Hepatocyte (in vitro differentiated cells): Measurements from ENCODE around the gene TPRX2. TPM values are rescaled to one million over a fixed set of nuclear protein-coding genes. Genes with fewer than 3 reads are reported as not detected.
A peak's percentile ranks its signal among the peaks of the same experiment; 100 is the strongest.
"Not testable (repeated sequence)": the region's sequence is repeated elsewhere in the genome, so short reads cannot be mapped to it uniquely, and the experiment has no call there.

Experiments used
- DNase-seq: peaks from one replicate; pipeline ENCODE4 v3.0.0-alpha.2; 2016; ENCODE audit warnings: low spot score
- H2AFZ ChIP-seq: fragments of 200-600 bp; sonication (generic); 2 replicates; pipeline ENCODE4 v1.6.0; 2016; ENCODE audit warnings: antibody characterized with exemption, mild to moderate bottlenecking
- H3K27ac ChIP-seq: fragments of 200-600 bp; sonication (generic); 2 replicates; pipeline ENCODE4 v1.5.1; 2016; ENCODE audit warnings: mild to moderate bottlenecking
- H3K27me3 ChIP-seq: fragments of 200-600 bp; sonication (generic); 2 replicates; pipeline ENCODE4 v1.6.1; 2016
- H3K36me3 ChIP-seq: fragments of 200-600 bp; sonication (generic); replicated peaks from 2 replicates; pipeline ENCODE4 v1.5.1; 2016; ENCODE audit warnings: low read depth; ENCODE audit not compliant: insufficient read depth
- H3K4me1 ChIP-seq: fragments of 200-600 bp; sonication (generic); 2 replicates; pipeline ENCODE4 v1.5.1; 2016; ENCODE audit warnings: mild to moderate bottlenecking, moderate library complexity; ENCODE audit not compliant: insufficient read depth
- H3K4me2 ChIP-seq: fragments of 200-600 bp; sonication (generic); 2 replicates; pipeline ENCODE4 v1.6.0; 2016
- H3K4me3 ChIP-seq: fragments of 200-600 bp; sonication (generic); 2 replicates; pipeline ENCODE4 v1.5.1; 2016; ENCODE audit warnings: mild to moderate bottlenecking
- H3K79me2 ChIP-seq: fragments of 200-600 bp; sonication (generic); 2 replicates; pipeline ENCODE4 v1.6.0; 2017; ENCODE audit warnings: mild to moderate bottlenecking
- H3K9me2 ChIP-seq: fragments of 200-600 bp; sonication (generic); replicated peaks from 2 replicates; pipeline ENCODE4 v1.6.0; 2017; ENCODE audit warnings: mild to moderate bottlenecking; ENCODE audit not compliant: insufficient read depth
- H3K9me3 ChIP-seq: fragments of 200-600 bp; sonication (generic); 2 replicates; pipeline ENCODE4 v1.5.1; 2016; ENCODE audit warnings: low read depth, mild to moderate bottlenecking
- H4K20me1 ChIP-seq: fragments of 200-600 bp; sonication (generic); 2 replicates; pipeline ENCODE4 v1.6.0; 2016; ENCODE audit warnings: mild to moderate bottlenecking; ENCODE audit not compliant: insufficient read depth, poor library complexity, severe bottlenecking
- EZH2 ChIP-seq: fragments of 200-600 bp; sonication (generic); IDR thresholded peaks from 2 replicates; pipeline ENCODE4 v1.6.1; 2016; ENCODE audit warnings: antibody characterized with exemption, mild to moderate bottlenecking, borderline replicate concordance
- EZH2phosphoT487 ChIP-seq: fragments of 200-600 bp; sonication (generic); IDR thresholded peaks from one replicate; pipeline ENCODE4 v1.6.1; 2018; ENCODE audit warnings: antibody characterized with exemption, mild to moderate bottlenecking, low read depth, moderate library complexity; ENCODE audit not compliant: unreplicated experiment, severe bottlenecking
- WGBS: methylation state at CpG from one replicate; pipeline ENCODE4 v1.1.6; 2016; ENCODE audit warnings: low lambda C conversion rate; ENCODE audit errors: missing lambda C conversion rate; 5-methylcytosine and 5-hydroxymethylcytosine counted together
- polyA plus RNA-seq: library from polyadenylated mRNA; unstranded; fragments of >200 nt; fragmentation: Nextera tagmentation; extraction: Ambion mirVana; gene quantifications from 2 replicates; pipeline ENCODE4 v1.2.1, GENCODE V29; 2016
- total RNA-seq: library from RNA; depleted of rRNA; stranded (reverse); fragments of >200 nt; gene quantifications from 2 replicates; pipeline ENCODE4 v1.2.3, GENCODE V29; 2014
- TF ChIP-seq, protein P1 (sequence below): fragments of 200-600 bp; sonication (generic); IDR thresholded peaks from 2 replicates; pipeline ENCODE4 v1.5.1; 2016; ENCODE audit warnings: antibody characterized with exemption, mild to moderate bottlenecking; ENCODE audit not compliant: poor library complexity

TPRX2 gene, protein sequence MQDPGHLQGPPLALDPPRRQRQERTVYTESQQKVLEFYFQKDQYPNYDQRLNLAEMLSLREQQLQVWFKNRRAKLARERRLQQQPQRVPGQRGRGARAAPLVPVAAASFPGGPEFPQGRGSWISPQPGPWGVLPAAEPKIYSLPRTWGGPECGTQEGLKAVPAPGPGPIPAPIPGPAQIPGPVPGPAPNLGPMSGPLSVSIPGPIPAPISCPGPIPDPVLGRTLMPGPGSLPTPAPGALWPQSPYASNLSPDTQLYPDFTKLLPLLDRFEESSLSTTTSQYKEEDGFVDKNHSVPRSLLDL
- total RNA-seq (not detected in 2 replicates), polyA plus RNA-seq (not detected in 2 replicates)

DNA sequence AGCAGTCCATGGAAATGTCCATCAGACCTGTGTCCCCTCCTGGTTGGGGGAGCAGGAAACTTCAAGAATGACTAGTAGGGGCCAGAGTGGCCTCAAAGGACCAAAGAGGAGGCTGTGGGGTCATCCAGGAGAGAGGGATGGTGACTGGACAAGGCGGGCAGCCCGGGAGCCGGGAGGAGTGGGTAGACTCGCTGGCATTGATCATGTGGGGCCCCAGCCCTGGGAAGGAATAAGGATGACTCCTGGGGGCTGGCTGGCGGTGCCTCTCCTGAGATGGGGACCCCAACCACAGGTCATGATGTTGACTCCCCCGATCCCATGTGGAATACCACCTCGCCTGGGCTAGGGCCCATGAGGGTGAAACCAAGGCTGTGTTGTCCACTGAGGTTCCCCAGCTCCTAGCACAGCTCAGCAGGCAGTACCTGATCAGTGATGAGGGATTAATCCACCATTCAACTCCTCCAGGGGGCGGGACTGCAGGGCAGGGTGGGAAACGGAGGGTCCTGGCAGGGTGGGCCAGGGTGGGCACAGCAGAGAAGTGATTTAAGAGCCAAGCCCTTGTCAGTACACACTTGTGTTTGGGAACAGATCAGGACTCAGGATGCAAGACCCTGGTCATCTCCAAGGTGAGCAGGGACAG lies at the start of gene TPRX2:
TPRX2 (plus strand) TSS at position 590 of the 640 bp plus-strand sequence; CDS start at position 602, 12 bp downstream.
- H3K9me3 ChIP-seq, H4K20me1 ChIP-seq, H3K4me2 ChIP-seq, H3K9me2 ChIP-seq, DNase-seq, H3K4me1 ChIP-seq, H3K79me2 ChIP-seq, H3K4me3 ChIP-seq, H3K27me3 ChIP-seq, H3K36me3 ChIP-seq, H3K27ac ChIP-seq, H2AFZ ChIP-seq: not testable (repeated sequence)
- WGBS = 87% methylated on average over 7 of the region's 9 CpGs

DNA sequence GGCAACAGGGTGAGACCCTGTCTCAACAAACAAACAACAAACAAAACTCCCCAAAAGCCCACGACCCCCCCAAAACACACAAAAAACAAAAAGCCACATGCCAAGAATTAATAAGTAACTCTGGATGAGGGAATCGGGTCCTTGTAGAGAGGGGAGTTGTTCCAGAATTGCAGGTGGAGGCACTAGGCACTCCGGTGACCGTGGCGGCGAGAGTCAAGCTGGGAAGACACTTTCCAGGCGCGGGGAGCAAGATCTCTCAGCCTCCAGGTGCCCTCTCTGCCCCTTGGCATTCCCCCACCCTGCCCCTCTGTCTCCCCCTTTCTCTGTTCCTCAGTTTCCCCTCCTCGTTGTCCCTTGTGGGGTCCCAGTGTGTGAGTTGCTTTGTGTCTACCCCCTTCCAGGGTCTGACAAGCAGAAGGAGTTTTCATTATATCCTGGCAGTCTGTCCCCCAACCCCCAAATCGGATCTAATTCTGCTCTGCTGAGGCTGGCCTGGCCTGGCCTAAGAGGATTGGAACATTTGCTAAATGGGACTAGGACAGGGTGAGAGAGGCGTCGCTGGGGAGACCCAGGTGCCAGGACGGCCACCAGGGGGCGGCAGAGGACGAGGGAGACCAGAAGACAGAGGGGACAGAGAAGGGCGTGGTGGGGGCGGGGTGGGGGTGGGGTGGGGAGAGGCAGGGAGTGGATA lies 45.6 kb upstream of the TPRX2 start:
- Histone ChIP-seq H3K9me2 (no peaks in the 10 kb centered on the region), H3K9me3 (no peaks in the 10 kb centered on the region), H3K36me3 (no peaks in the 10 kb centered on the region), H3K4me2 (no peak overlapping the region), H4K20me1 (no peaks in the 10 kb centered on the region), H3K27me3 (no peaks in the 10 kb centered on the region), H3K4me1 (no peaks in the 10 kb centered on the region), H3K79me2 (no peaks in the 10 kb centered on the region), H3K27ac (no peak overlapping the region), H2AFZ (no peak overlapping the region), H3K4me3 (no peak overlapping the region)
- peak; percentile 87 for DNase-seq
- no peak for TF ChIP-seq EZH2
- TF ChIP-seq, protein P1, sequence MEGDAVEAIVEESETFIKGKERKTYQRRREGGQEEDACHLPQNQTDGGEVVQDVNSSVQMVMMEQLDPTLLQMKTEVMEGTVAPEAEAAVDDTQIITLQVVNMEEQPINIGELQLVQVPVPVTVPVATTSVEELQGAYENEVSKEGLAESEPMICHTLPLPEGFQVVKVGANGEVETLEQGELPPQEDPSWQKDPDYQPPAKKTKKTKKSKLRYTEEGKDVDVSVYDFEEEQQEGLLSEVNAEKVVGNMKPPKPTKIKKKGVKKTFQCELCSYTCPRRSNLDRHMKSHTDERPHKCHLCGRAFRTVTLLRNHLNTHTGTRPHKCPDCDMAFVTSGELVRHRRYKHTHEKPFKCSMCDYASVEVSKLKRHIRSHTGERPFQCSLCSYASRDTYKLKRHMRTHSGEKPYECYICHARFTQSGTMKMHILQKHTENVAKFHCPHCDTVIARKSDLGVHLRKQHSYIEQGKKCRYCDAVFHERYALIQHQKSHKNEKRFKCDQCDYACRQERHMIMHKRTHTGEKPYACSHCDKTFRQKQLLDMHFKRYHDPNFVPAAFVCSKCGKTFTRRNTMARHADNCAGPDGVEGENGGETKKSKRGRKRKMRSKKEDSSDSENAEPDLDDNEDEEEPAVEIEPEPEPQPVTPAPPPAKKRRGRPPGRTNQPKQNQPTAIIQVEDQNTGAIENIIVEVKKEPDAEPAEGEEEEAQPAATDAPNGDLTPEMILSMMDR = peak; percentile 64
- TF ChIP-seq EZH2phosphoT487 = no peak
- WGBS = 37% methylated on average over 17 of the region's 17 CpGs

DNA sequence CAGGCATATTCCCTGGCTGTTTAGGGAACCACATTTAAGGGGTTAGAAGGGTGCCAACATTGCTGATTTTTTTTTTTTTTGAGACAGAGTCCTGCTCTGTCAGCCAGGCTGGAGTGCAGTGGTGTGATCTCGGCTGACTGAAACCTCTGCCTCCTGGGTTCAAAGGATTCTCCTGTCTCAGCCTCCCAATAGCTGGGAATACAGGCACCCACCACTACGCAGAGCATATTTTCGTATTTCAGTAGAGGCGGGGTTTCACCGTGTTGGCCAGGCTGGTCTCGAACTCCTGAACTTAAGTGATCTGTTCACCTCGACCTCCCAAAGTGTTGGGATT lies 45.1 kb upstream of the TPRX2 start:
- H3K27ac ChIP-seq = no peak overlapping the region
- H3K4me1 ChIP-seq = no peaks in the 10 kb centered on the region
- TF ChIP-seq, protein P1 = no peak
- TF ChIP-seq EZH2 (no peak), EZH2phosphoT487 (no peak)
- no peaks in the 10 kb centered on the region for H3K9me2 ChIP-seq
- 71% methylated on average over 7 of the region's 7 CpGs for WGBS
- no peak overlapping the region for H3K4me3 ChIP-seq
- no peaks in the 10 kb centered on the region for H3K27me3 ChIP-seq
- H4K20me1 ChIP-seq = no peaks in the 10 kb centered on the region
- no peak overlapping the region for H2AFZ ChIP-seq
- no peaks in the 10 kb centered on the region for H3K79me2 ChIP-seq
- H3K9me3 ChIP-seq = no peaks in the 10 kb centered on the region
- no peak overlapping the region for H3K4me2 ChIP-seq
- no peaks in the 10 kb centered on the region for H3K36me3 ChIP-seq
- DNase-seq = no peak

DNA sequence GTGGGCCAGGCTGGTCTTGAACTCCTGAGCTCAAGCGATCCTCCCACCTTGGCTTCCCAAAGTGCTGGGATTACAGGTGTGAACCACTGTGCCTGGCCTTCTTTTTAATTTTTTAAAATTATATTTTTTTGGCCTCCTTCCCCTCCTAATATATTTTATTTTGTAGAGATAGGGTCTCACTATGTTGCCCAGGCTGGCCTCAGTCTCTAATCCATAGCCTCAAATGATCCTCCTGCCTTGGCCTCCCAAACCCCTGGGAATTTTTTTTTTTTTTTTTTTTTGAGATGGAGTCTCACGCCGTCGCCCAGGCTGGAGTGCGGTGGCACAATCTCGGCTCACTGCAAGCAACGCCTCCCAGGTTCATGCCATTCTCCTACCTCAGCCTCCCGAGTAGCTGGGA lies 42.8 kb upstream of the TPRX2 start:
- H3K9me2 ChIP-seq, H3K9me3 ChIP-seq, H2AFZ ChIP-seq, H3K4me3 ChIP-seq, H3K27ac ChIP-seq, H3K4me1 ChIP-seq, DNase-seq, H3K4me2 ChIP-seq, H4K20me1 ChIP-seq, H3K79me2 ChIP-seq, H3K36me3 ChIP-seq: not testable (repeated sequence)
- 92% methylated on average over 7 of the region's 8 CpGs for WGBS
- H3K27me3 ChIP-seq = peaks cover 16% of the 10 kb centered on the region

DNA sequence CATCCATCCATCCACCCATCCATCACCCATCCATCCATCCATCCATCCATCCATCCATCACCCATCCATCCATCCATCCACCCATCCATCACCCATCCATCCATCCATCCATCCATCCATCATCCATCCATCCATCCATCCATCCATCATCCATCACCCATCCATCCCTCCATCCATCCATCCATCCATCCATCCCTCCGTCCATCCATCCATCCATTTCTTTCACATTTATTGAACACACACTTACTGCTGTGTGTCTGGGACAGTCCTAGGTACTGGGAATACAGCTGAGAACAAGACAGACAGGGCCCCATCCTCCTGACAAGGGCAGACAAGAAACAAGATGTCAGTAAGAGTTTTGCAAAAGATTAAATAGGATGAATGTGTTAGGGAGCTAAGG lies 40.8 kb upstream of the TPRX2 start:
- H3K9me3 ChIP-seq, H3K4me3 ChIP-seq, H3K4me2 ChIP-seq, H3K27ac ChIP-seq, H3K36me3 ChIP-seq, H3K9me2 ChIP-seq, H4K20me1 ChIP-seq, DNase-seq, H2AFZ ChIP-seq, H3K4me1 ChIP-seq, H3K79me2 ChIP-seq: not testable (repeated sequence)
- H3K27me3 ChIP-seq = peaks cover 25% of the 10 kb centered on the region
- WGBS = 88% methylated on average over 1 of the region's 1 CpG
